Gastroesophageal sphincter (tissue), 4 donors: ENCODE data around the gene RBFA. TPM values are rescaled to one million over a fixed set of nuclear protein-coding genes. Genes with fewer than 3 reads are reported as not detected.
"Not testable (repeated sequence)": the region's sequence is repeated elsewhere in the genome, so short reads cannot be mapped to it uniquely, and the experiment has no call there.

ENCODE experiments used
- ATAC-seq: fragments of 150-250 bp; one replicate; pipeline ENCODE4 v1.9.1; 2016; ENCODE audit warnings: mild to moderate bottlenecking, moderate library complexity
- H3K27ac ChIP-seq, 4 donors: fragments of 200-600 bp; sonication (generic) in 3 of 4; 1 replicate in 3 of 4; 2 replicates in 1 of 4; pipeline ENCODE4 v1.5.1; 2016 to 2019
- H3K27me3 ChIP-seq: fragments of 200-600 bp; sonication (generic); one replicate; pipeline ENCODE4 v1.5.1; 2019
- H3K36me3 ChIP-seq, 2 donors: fragments of 200-600 bp; sonication (generic); one replicate each; pipeline ENCODE4 v1.5.1; 2019; ENCODE audit warnings: control low read depth in 1 of 2
- H3K4me1 ChIP-seq, 3 donors: fragments of 200-600 bp; sonication (generic); 1 replicate in 2 of 3; 2 replicates in 1 of 3; pipeline ENCODE4 v1.5.1; 2016 to 2019; ENCODE audit warnings: control low read depth in 2 of 3
- H3K4me3 ChIP-seq, 2 donors: fragments of 200-600 bp; sonication (generic); one replicate each; pipeline ENCODE4 v1.5.1; 2019; ENCODE audit warnings: mild to moderate bottlenecking in 1 of 2, moderate library complexity in 1 of 2
- H3K9me3 ChIP-seq, 3 donors: fragments of 200-600 bp; sonication (generic); one replicate each; pipeline ENCODE4 v1.5.1; 2017 to 2019; ENCODE audit warnings: control low read depth in 2 of 3
- CTCF ChIP-seq, 4 experiments: fragments of 200-600 bp in 2 of 4; fragments of 450-650 bp in 2 of 4; sonication (generic) in 1 of 4; IDR thresholded peaks; one replicate each; pipeline ENCODE4 v1.5.1; 2017 to 2019; ENCODE audit warnings: antibody characterized with exemption in 4 of 4, mild to moderate bottlenecking in 2 of 4, moderate library complexity in 2 of 4
- EP300 ChIP-seq: sonication (generic); formaldehyde crosslinking; IDR thresholded peaks from one replicate; pipeline ENCODE4 v1.6.1; 2017; ENCODE audit warnings: antibody characterized with exemption, mild to moderate bottlenecking
- POLR2A ChIP-seq, 2 donors: fragments of 450-650 bp; IDR thresholded peaks; one replicate each; pipeline ENCODE4 v1.6.1; 2017; ENCODE audit warnings: antibody characterized with exemption in 2 of 2, mild to moderate bottlenecking in 2 of 2, moderate library complexity in 1 of 2
- POLR2AphosphoS5 ChIP-seq: sonication (generic); formaldehyde crosslinking; IDR thresholded peaks from one replicate; pipeline ENCODE4 v1.6.1; 2017; ENCODE audit warnings: antibody characterized with exemption
- WGBS, 2 donors: methylation state at CpG; one replicate each; pipeline ENCODE4 v1.1.5; 2018; ENCODE audit warnings: low coverage in 1 of 2; 5-methylcytosine and 5-hydroxymethylcytosine counted together
- total RNA-seq, 4 donors: library from RNA; depleted of rRNA; stranded (reverse); fragments of >200 nt; gene quantifications; one replicate each; pipeline ENCODE4 v1.1.0, GENCODE V29; 2016

The RBFA gene
- total RNA-seq, 4 donors from 2014 or later: 27.0 to 38.8 (median 32.7) TPM

GRCh38 chr18:80009661-80010550 lies 24.3 kb upstream of the RBFA start:
- no peak overlapping the region for H3K4me3 ChIP-seq
- peak overlapping the region; percentile 62 to 84 (median 80) for H3K27ac ChIP-seq
- peaks cover 0 to 19% (median 0%) of the 10 kb centered on the region in 3 donors for H3K4me1 ChIP-seq
- no peaks in the 10 kb centered on the region for H3K27me3 ChIP-seq
- H3K36me3 ChIP-seq: no peaks in the 10 kb centered on the region
- 64 to 71% methylated on average over 5 to 10 of the region's 16 CpGs for WGBS, 2 donors
- no peak for TF ChIP-seq POLR2A (IDR thresholded peaks at IDR 0.05)
- TF ChIP-seq POLR2AphosphoS5: peak; percentile 91
- H3K9me3 ChIP-seq: peaks cover 0 to 47% (median 0%) of the 10 kb centered on the region in 3 donors
- ATAC-seq: peak; percentile 99

- Histone ChIP-seq H3K4me3 (no peak overlapping the region), H3K27ac (peak overlapping the region; percentile 62 to 84 (median 80)), H3K4me1 (peaks cover 0 to 19% (median 0%) of the 10 kb centered on the region in 3 donors), H3K9me3 (peaks cover 0 to 48% (median 0%) of the 10 kb centered on the region in 3 donors), H3K27me3 (no peaks in the 10 kb centered on the region), H3K36me3 (no peaks in the 10 kb centered on the region)
- ATAC-seq: peak; percentile 58
- WGBS, 2 donors: 31 to 46% methylated on average over 5 of the region's 5 CpGs
- TF ChIP-seq POLR2A (IDR thresholded peaks at IDR 0.05) (no peak), EP300 (no peak), POLR2AphosphoS5 (no peak), CTCF (IDR thresholded peaks at IDR 0.05) (no peak)
Observed at GRCh38 chr18:80010551-80010906, 23.7 kb upstream of the RBFA start.

- H3K9me3 ChIP-seq: peaks cover 0 to 48% (median 0%) of the 10 kb centered on the region in 3 donors
- not testable (repeated sequence) for H3K36me3 ChIP-seq, ATAC-seq, H3K27me3 ChIP-seq, H3K4me3 ChIP-seq
- H3K27ac ChIP-seq: peak overlapping the region in 2 of 4 donors; percentile 78 to 84
- 86% methylated on average over 11 to 14 of the region's 14 CpGs for WGBS, 2 donors
- H3K4me1 ChIP-seq: peaks cover 0 to 19% (median 0%) of the 10 kb centered on the region in 3 donors
Observed at GRCh38 chr18:80011496-80012137, 22.6 kb upstream of the RBFA start.

- TF ChIP-seq POLR2AphosphoS5 (no peak), CTCF (IDR thresholded peaks at IDR 0.05) (no peak), POLR2A (IDR thresholded peaks at IDR 0.05) (no peak), EP300 (no peak)
- Histone ChIP-seq H3K27me3 (no peaks in the 10 kb centered on the region), H3K36me3 (no peaks in the 10 kb centered on the region), H3K4me3 (no peak overlapping the region), H3K9me3 (peaks cover 0 to 42% (median 0%) of the 10 kb centered on the region in 3 donors), H3K27ac (no peak overlapping the region), H3K4me1 (peaks cover 0 to 19% (median 0%) of the 10 kb centered on the region in 3 donors)
- WGBS, 2 donors: 91% methylated on average over 8 of the region's 20 CpGs; no CpG with 5 or more reads in 1 of the 2 donors
- ATAC-seq: no peak
Observed at GRCh38 chr18:80012714-80013113, 21.5 kb upstream of the RBFA start.

- no peak for ATAC-seq
- Histone ChIP-seq H3K27me3 (no peaks in the 10 kb centered on the region), H3K36me3 (peaks cover 0 to 30% of the 10 kb centered on the region in 2 donors), H3K9me3 (peaks cover 0 to 92% (median 7%) of the 10 kb centered on the region in 3 donors), H3K4me3 (no peak overlapping the region), H3K4me1 (no peaks in the 10 kb centered on the region), H3K27ac (no peak overlapping the region)
- TF ChIP-seq EP300 (no peak), POLR2AphosphoS5 (no peak), CTCF (IDR thresholded peaks at IDR 0.05) (no peak), POLR2A (IDR thresholded peaks at IDR 0.05) (no peak)
- 31% methylated on average over 1 of the region's 1 CpG; no CpG with 5 or more reads in 1 of the 2 donors for WGBS, 2 donors
Observed at GRCh38 chr18:80022613-80023012, 11.6 kb upstream of the RBFA start.
